Esophagus (tissue), 2 donors: Measurements from ENCODE around the gene TEX48. TPM values are rescaled to one million over a fixed set of nuclear protein-coding genes. Genes with fewer than 3 reads are reported as not detected.

Experiments
- H3K27ac ChIP-seq, 2 donors: one replicate each; pipeline ENCODE4 v1.5.1; 2013; ENCODE audit warnings: low read depth in 2 of 2, mild to moderate bottlenecking in 2 of 2, inconsistent platforms in 1 of 2, low read length in 1 of 2, moderate library complexity in 1 of 2
- H3K27me3 ChIP-seq, 2 donors: one replicate each; pipeline ENCODE4 v1.6.1; 2013; ENCODE audit warnings: low read length in 2 of 2, control low read depth in 1 of 2, mild to moderate bottlenecking in 1 of 2; ENCODE audit not compliant: insufficient read depth in 2 of 2, control insufficient read depth in 1 of 2
- H3K36me3 ChIP-seq, 2 donors: one replicate each; pipeline ENCODE4 v1.6.1; 2013; ENCODE audit warnings: low read length in 1 of 2; ENCODE audit not compliant: control insufficient read depth in 2 of 2, insufficient read depth in 2 of 2
- H3K4me1 ChIP-seq, 2 donors: one replicate each; pipeline ENCODE4 v1.6.1; 2013; ENCODE audit warnings: low read length in 1 of 2; ENCODE audit not compliant: control insufficient read depth in 2 of 2, insufficient read depth in 2 of 2
- H3K4me3 ChIP-seq, 2 donors: one replicate each; pipeline ENCODE4 v1.5.1; 2013; ENCODE audit warnings: low read length in 2 of 2, mild to moderate bottlenecking in 2 of 2, low read depth in 1 of 2, moderate library complexity in 1 of 2
- H3K9me3 ChIP-seq, 2 donors: one replicate each; pipeline ENCODE4 v1.6.1; 2013; ENCODE audit warnings: mild to moderate bottlenecking in 2 of 2, low read depth in 1 of 2, low read length in 1 of 2, moderate library complexity in 1 of 2; ENCODE audit not compliant: control insufficient read depth in 2 of 2, insufficient read depth in 1 of 2
- WGBS, 2 donors: extraction: QIAGEN DNeasy Blood & Tissue Kit; methylation state at CpG; one replicate each; pipeline ENCODE4 v1.1.7; 2013; 5-methylcytosine and 5-hydroxymethylcytosine counted together
- polyA plus RNA-seq, 2 donors: library from polyadenylated mRNA; stranded (reverse); fragments of 200-250 nt; gene quantifications; one replicate each; pipeline ENCODE4 v1.2.3, GENCODE V29; 2013
- donor health status: healthy with polysubstance abuse.
- donor health status: Bipolar disorder and iron deficiency.

Gene TEX48
- polyA plus RNA-seq, 2 donors = not detected

- Histone ChIP-seq H3K4me3 (no peak overlapping the region), H3K4me1 (no peaks in the 10 kb centered on the region), H3K36me3 (peaks cover 10 to 29% of the 10 kb centered on the region in 2 donors), H3K27me3 (no peaks in the 10 kb centered on the region), H3K27ac (no peak overlapping the region), H3K9me3 (no peaks in the 10 kb centered on the region)
- 90 to 96% methylated on average over 6 of the region's 6 CpGs for WGBS, 2 donors
These were observed 47.6 kb downstream of the TEX48 start for GRCh38 chr9:114634387-114634786.

- 82 to 88% methylated on average over 11 of the region's 11 CpGs for WGBS, 2 donors
- H3K4me3 ChIP-seq = no peak overlapping the region
- no peaks in the 10 kb centered on the region for H3K4me1 ChIP-seq
- no peaks in the 10 kb centered on the region for H3K9me3 ChIP-seq
- H3K27ac ChIP-seq = no peak overlapping the region
- H3K27me3 ChIP-seq = no peaks in the 10 kb centered on the region
- H3K36me3 ChIP-seq = peaks cover 12 to 27% of the 10 kb centered on the region in 2 donors
These were observed 48.4 kb downstream of the TEX48 start for GRCh38 chr9:114633438-114634089.

GRCh38 chr9:114631166-114631565 lies 50.8 kb downstream of the TEX48 start:
- H3K9me3 ChIP-seq = no peaks in the 10 kb centered on the region
- H3K36me3 ChIP-seq = peaks cover 12 to 30% of the 10 kb centered on the region in 2 donors
- 0 to 14% methylated on average over 2 of the region's 2 CpGs for WGBS, 2 donors
- no peak overlapping the region for H3K27ac ChIP-seq
- H3K4me1 ChIP-seq = no peaks in the 10 kb centered on the region
- no peaks in the 10 kb centered on the region for H3K27me3 ChIP-seq
- no peak overlapping the region for H3K4me3 ChIP-seq

GRCh38 chr9:114629563-114630090 lies 52.4 kb downstream of the TEX48 start:
- no peaks in the 10 kb centered on the region for H3K27me3 ChIP-seq
- H3K9me3 ChIP-seq = no peaks in the 10 kb centered on the region
- H3K36me3 ChIP-seq = peaks cover 12 to 25% of the 10 kb centered on the region in 2 donors
- no peaks in the 10 kb centered on the region for H3K4me1 ChIP-seq
- WGBS, 2 donors = 82 to 87% methylated on average over 7 of the region's 7 CpGs
- no peak overlapping the region for H3K27ac ChIP-seq
- H3K4me3 ChIP-seq = no peak overlapping the region

GRCh38 chr9:114627553-114627952 lies 54.4 kb downstream of the TEX48 start:
- Histone ChIP-seq H3K9me3 (no peaks in the 10 kb centered on the region), H3K4me3 (no peak overlapping the region), H3K4me1 (no peaks in the 10 kb centered on the region), H3K27me3 (no peaks in the 10 kb centered on the region), H3K27ac (no peak overlapping the region), H3K36me3 (peaks cover 12 to 14% of the 10 kb centered on the region in 2 donors)
- 85 to 92% methylated on average over 1 of the region's 1 CpG for WGBS, 2 donors

- H3K4me1 ChIP-seq = no peaks in the 10 kb centered on the region
- H3K27ac ChIP-seq = no peak overlapping the region
- WGBS, 2 donors = 92% methylated on average over 4 of the region's 4 CpGs
- peaks cover 12% of the 10 kb centered on the region in 2 donors for H3K36me3 ChIP-seq
- H3K9me3 ChIP-seq = no peaks in the 10 kb centered on the region
- no peaks in the 10 kb centered on the region for H3K27me3 ChIP-seq
- no peak overlapping the region for H3K4me3 ChIP-seq
These were observed 55.5 kb downstream of the TEX48 start for GRCh38 chr9:114626415-114627020.

- H3K27me3 ChIP-seq = no peaks in the 10 kb centered on the region
- H3K36me3 ChIP-seq = peaks cover 5 to 12% of the 10 kb centered on the region in 2 donors
- H3K4me3 ChIP-seq = no peak overlapping the region
- no peak overlapping the region for H3K27ac ChIP-seq
- no peaks in the 10 kb centered on the region for H3K4me1 ChIP-seq
- WGBS, 2 donors = 97 to 99% methylated on average over 2 of the region's 2 CpGs
- H3K9me3 ChIP-seq = no peaks in the 10 kb centered on the region
These were observed 57.3 kb downstream of the TEX48 start for GRCh38 chr9:114624677-114625076.

- WGBS, 2 donors = 65 to 71% methylated on average over 2 of the region's 2 CpGs
- Histone ChIP-seq H3K27me3 (no peaks in the 10 kb centered on the region), H3K9me3 (no peaks in the 10 kb centered on the region), H3K36me3 (peaks cover 0 to 7% of the 10 kb centered on the region in 2 donors), H3K27ac (no peak overlapping the region), H3K4me3 (no peak overlapping the region), H3K4me1 (no peaks in the 10 kb centered on the region)
These were observed 59.9 kb downstream of the TEX48 start for GRCh38 chr9:114621975-114622609.

GRCh38 chr9:114621561-114621960 lies 60.4 kb downstream of the TEX48 start:
- no peak overlapping the region for H3K4me3 ChIP-seq
- 82 to 83% methylated on average over 7 of the region's 7 CpGs for WGBS, 2 donors
- H3K27ac ChIP-seq = no peak overlapping the region
- peaks cover 0 to 2% of the 10 kb centered on the region in 2 donors for H3K36me3 ChIP-seq
- no peaks in the 10 kb centered on the region for H3K27me3 ChIP-seq
- no peaks in the 10 kb centered on the region for H3K4me1 ChIP-seq
- no peaks in the 10 kb centered on the region for H3K9me3 ChIP-seq
